ENCODE measurements around the gene COQ8A. TPM values are rescaled to one million over a fixed set of nuclear protein-coding genes. Genes with fewer than 3 reads are reported as not detected.

Gene COQ8A
- total RNA-seq, 4 donors from 2014 or later = 46.0 to 80.5 (median 67.7) TPM

GRCh38 chr1:226985239-226985838 is 45.2 kb downstream of the COQ8A start:
- TF ChIP-seq POLR2AphosphoS5 (IDR thresholded peaks at IDR 0.05) (no peak), CTCF (IDR thresholded peaks at IDR 0.05) (no peak), POLR2A (IDR thresholded peaks at IDR 0.05) (no peak), EP300 (IDR thresholded peaks at IDR 0.05; ENCODE audit: low read depth) (no peak)
- Histone ChIP-seq H3K27me3 (no peaks in the 10 kb centered on the region), H3K9me3 (no peaks in the 10 kb centered on the region), H3K36me3 (peaks cover 0 to 6% (median 0%) of the 10 kb centered on the region in 4 donors), H3K4me3 (no peak overlapping the region), H3K27ac (peak overlapping the region in 1 of 4 donors; percentile 10), H3K4me1 (peaks cover 24 to 40% (median 32%) of the 10 kb centered on the region in 4 donors)
- intact Hi-C loops (cut with DNase I; ENCODE audit: low total_unique reads) = no loop called here
- 90% methylated on average over 16 of the region's 20 CpGs; no CpG with 5 or more reads in 1 of the 2 donors for WGBS, 2 donors (ENCODE audit: low coverage in 1 of 2)
- no peak for DNase-seq
- in situ Hi-C loops (cut with MboI; ENCODE audit: low pct_ligation_motif_present in 1 of 4, low pct_unique_long_range_greater_than_20kb in 1 of 4, low sequenced_read_pairs in 3 of 4) = no loop called here

- Histone ChIP-seq H3K27ac (no peak overlapping the region), H3K36me3 (peaks cover 0 to 6% (median 0%) of the 10 kb centered on the region in 4 donors), H3K27me3 (no peaks in the 10 kb centered on the region), H3K4me1 (peaks cover 25 to 46% (median 36%) of the 10 kb centered on the region in 4 donors), H3K9me3 (no peaks in the 10 kb centered on the region), H3K4me3 (no peak overlapping the region)
- TF ChIP-seq CTCF (IDR thresholded peaks at IDR 0.05) = no peak
- TF ChIP-seq EP300 (IDR thresholded peaks at IDR 0.05; ENCODE audit: low read depth) = no peak
- TF ChIP-seq POLR2AphosphoS5 (IDR thresholded peaks at IDR 0.05) = no peak
- no peak for TF ChIP-seq POLR2A (IDR thresholded peaks at IDR 0.05)
- in situ Hi-C loops (cut with MboI; ENCODE audit: low pct_ligation_motif_present in 1 of 4, low pct_unique_long_range_greater_than_20kb in 1 of 4, low sequenced_read_pairs in 3 of 4) = no loop called here
- intact Hi-C loops (cut with DNase I; ENCODE audit: low total_unique reads) = no loop called here
- WGBS, 2 donors (ENCODE audit: low coverage in 1 of 2) = 90 to 92% methylated on average over 4 to 25 of the region's 25 CpGs
- no peak for DNase-seq
Observed at GRCh38 chr1:226985839-226986463, 45.9 kb downstream of the COQ8A start.

- H3K36me3 ChIP-seq = peaks cover 0 to 6% (median 0%) of the 10 kb centered on the region in 4 donors
- WGBS, 2 donors (ENCODE audit: low coverage in 1 of 2) = 73 to 84% methylated on average over 3 to 21 of the region's 21 CpGs
- no peak for TF ChIP-seq POLR2A (IDR thresholded peaks at IDR 0.05)
- no peak for TF ChIP-seq CTCF (IDR thresholded peaks at IDR 0.05)
- TF ChIP-seq EP300 (IDR thresholded peaks at IDR 0.05; ENCODE audit: low read depth) = no peak
- no peak for TF ChIP-seq POLR2AphosphoS5 (IDR thresholded peaks at IDR 0.05)
- peak overlapping the region in 3 of 4 donors; percentile 82 to 86 (median 85) for H3K27ac ChIP-seq
- no peak overlapping the region for H3K4me3 ChIP-seq
- intact Hi-C loops (cut with DNase I; ENCODE audit: low total_unique reads) (no loop called here), in situ Hi-C loops (cut with MboI; ENCODE audit: low pct_ligation_motif_present in 1 of 4, low pct_unique_long_range_greater_than_20kb in 1 of 4, low sequenced_read_pairs in 3 of 4) (no loop called here)
- no peaks in the 10 kb centered on the region for H3K27me3 ChIP-seq
- no peak for DNase-seq
- no peaks in the 10 kb centered on the region for H3K9me3 ChIP-seq
- H3K4me1 ChIP-seq = peaks cover 28 to 53% (median 39%) of the 10 kb centered on the region in 4 donors
Observed at GRCh38 chr1:226986496-226987178, 46.5 kb downstream of the COQ8A start.

GRCh38 chr1:226987179-226987536 is 47.1 kb downstream of the COQ8A start:
- H3K27me3 ChIP-seq = no peaks in the 10 kb centered on the region
- TF ChIP-seq POLR2A (IDR thresholded peaks at IDR 0.05) (no peak), CTCF (IDR thresholded peaks at IDR 0.05) (no peak), POLR2AphosphoS5 (IDR thresholded peaks at IDR 0.05) (no peak), EP300 (IDR thresholded peaks at IDR 0.05; ENCODE audit: low read depth) (no peak)
- WGBS, 2 donors (ENCODE audit: low coverage in 1 of 2) = 67 to 80% methylated on average over 1 to 8 of the region's 8 CpGs
- H3K27ac ChIP-seq = peak overlapping the region; percentile 82 to 87 (median 86)
- no peaks in the 10 kb centered on the region for H3K9me3 ChIP-seq
- in situ Hi-C loops (cut with MboI; ENCODE audit: low pct_ligation_motif_present in 1 of 4, low pct_unique_long_range_greater_than_20kb in 1 of 4, low sequenced_read_pairs in 3 of 4) (no loop called here), intact Hi-C loops (cut with DNase I; ENCODE audit: low total_unique reads) (no loop called here)
- H3K36me3 ChIP-seq = peaks cover 0 to 6% (median 0%) of the 10 kb centered on the region in 4 donors
- no peak overlapping the region for H3K4me3 ChIP-seq
- peaks cover 28 to 53% (median 39%) of the 10 kb centered on the region in 4 donors for H3K4me1 ChIP-seq
- DNase-seq = no peak
